ENCODE results near the gene LHFPL5.

DNA sequence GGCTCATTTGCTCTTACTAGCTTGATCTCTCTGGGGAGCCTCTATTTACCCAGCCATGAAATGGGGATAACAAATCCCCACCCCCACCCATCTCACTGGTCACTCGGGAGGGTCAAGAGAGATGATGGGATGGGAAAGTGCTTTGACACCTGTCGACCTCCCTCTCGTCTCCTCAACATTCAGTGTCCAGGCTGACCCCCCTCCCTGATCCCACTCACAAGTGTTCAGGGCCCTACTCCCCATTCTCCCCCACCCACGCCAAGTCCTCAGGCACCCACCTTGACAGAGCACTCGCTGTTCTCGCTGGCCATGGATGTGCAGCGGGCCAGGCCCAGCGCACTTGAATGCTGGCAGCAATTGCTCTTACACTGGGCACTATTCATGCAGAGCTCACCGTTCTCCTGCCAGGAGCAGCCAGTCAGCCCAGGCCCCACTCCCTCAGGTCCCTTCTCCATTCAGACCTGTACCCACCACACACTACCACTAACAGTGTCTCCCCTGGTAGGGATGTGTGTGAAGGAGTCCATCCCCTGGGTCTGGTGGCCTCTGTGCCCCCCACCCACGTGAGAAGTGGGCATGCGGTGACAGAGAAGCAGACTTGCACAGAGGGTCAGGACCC, 9.6 kb upstream of the LHFPL5 start:
- TF ChIP-seq, protein P1, sequence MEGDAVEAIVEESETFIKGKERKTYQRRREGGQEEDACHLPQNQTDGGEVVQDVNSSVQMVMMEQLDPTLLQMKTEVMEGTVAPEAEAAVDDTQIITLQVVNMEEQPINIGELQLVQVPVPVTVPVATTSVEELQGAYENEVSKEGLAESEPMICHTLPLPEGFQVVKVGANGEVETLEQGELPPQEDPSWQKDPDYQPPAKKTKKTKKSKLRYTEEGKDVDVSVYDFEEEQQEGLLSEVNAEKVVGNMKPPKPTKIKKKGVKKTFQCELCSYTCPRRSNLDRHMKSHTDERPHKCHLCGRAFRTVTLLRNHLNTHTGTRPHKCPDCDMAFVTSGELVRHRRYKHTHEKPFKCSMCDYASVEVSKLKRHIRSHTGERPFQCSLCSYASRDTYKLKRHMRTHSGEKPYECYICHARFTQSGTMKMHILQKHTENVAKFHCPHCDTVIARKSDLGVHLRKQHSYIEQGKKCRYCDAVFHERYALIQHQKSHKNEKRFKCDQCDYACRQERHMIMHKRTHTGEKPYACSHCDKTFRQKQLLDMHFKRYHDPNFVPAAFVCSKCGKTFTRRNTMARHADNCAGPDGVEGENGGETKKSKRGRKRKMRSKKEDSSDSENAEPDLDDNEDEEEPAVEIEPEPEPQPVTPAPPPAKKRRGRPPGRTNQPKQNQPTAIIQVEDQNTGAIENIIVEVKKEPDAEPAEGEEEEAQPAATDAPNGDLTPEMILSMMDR (conservative IDR thresholded peaks at IDR 0.05), result no peak
- no peak for TF ChIP-seq EZH2 (IDR thresholded peaks at IDR 0.05; ENCODE audit: low read depth)

All from PC-9 (cell line).